HG03571 (cell line): ENCODE results near the gene CNTNAP1.
"Not testable (repeated sequence)": the region's sequence is repeated elsewhere in the genome, so short reads cannot be mapped to it uniquely, and the experiment has no call there.

Experiments used
- ATAC-seq: cut with Tn5 transposase; IDR thresholded peaks from one replicate; pipeline ENCODE4 v1.9.1; 2021; ENCODE audit not compliant: unreplicated experiment

CNTNAP1 gene

GRCh38 chr17:42681976-42682721, at the start of gene CNTNAP1:
Gene CNTNAP1 (plus strand): TSS chr17:42682531. CDS start chr17:42682830, 299 bp downstream.
- no peak for ATAC-seq

DNA sequence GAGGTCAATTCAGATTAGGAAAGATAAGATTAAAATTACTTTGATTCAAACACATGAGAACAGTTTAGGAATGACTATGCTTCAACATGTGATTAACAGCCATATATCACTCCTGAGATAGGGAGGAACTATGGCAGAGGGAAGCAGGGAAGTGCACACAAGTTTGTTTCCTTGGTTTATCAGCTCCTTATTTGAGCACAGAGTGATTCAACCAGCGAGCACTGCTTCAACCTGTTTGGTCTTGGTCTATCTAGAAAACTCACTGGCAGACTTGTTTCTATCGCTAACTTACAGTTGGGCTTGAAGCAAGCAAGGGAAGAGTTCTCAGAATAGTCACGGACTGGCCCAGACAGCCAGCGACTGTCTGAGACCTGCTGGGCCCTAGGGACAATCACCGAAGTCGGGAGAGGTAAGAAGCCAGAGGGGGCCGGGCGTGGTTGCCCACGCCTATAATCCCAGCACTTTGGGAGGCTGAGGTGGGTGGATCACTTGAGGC, 49.3 kb upstream of the CNTNAP1 start:
- no peak for ATAC-seq

GRCh38 chr17:42639525-42640113, 42.7 kb upstream of the CNTNAP1 start:
- no peak for ATAC-seq

- no peak for ATAC-seq
These were observed 42.2 kb upstream of the CNTNAP1 start for GRCh38 chr17:42640121-42640520.

- no peak for ATAC-seq
These were observed 40.0 kb upstream of the CNTNAP1 start for GRCh38 chr17:42642336-42642735.

DNA sequence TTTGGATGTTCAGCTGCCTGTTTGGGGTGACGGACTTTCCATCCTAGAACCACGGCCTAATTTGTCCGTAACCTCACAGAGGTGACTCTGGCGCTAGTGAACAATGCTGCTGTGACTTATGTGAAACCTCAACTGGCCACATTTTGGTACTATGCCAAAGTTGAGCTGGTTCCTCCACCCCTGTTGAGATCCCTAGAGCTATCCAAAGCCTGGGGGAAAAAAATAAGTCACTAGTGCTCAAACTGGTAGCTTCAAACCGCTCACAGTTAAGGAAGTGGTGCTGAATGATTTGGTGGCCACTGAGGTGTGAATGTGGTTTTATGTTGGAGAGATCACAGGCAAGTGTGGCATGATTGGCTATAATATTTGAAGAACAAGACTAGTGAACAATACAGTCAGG, 34.6 kb upstream of the CNTNAP1 start:
- ATAC-seq = no peak

DNA sequence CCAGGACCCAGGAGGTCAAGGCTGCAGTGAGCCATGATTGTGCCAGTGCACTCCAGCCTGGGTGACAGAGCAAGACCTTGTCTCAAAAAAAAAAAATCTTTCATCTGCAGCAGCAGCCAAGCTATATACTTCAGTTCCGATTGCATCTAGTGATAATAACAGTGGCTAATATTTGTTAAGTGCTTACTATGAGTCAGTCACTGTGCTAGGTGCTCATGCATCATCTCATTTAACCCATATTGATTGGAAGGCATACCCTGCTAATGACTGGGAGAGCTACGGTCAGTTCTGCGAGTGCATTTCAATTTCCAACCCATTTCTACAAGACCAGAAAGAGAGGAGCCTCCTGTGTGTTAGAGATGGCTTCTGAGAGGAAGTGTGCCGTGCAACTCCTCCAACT, 30.9 kb upstream of the CNTNAP1 start:
- ATAC-seq = no peak

GRCh38 chr17:42653179-42654124, 28.9 kb upstream of the CNTNAP1 start:
- ATAC-seq = no peak

GRCh38 chr17:42655528-42655927, 26.8 kb upstream of the CNTNAP1 start:
- ATAC-seq = no peak

- ATAC-seq = no peak
These were observed 24.3 kb upstream of the CNTNAP1 start for GRCh38 chr17:42657824-42658588.

DNA sequence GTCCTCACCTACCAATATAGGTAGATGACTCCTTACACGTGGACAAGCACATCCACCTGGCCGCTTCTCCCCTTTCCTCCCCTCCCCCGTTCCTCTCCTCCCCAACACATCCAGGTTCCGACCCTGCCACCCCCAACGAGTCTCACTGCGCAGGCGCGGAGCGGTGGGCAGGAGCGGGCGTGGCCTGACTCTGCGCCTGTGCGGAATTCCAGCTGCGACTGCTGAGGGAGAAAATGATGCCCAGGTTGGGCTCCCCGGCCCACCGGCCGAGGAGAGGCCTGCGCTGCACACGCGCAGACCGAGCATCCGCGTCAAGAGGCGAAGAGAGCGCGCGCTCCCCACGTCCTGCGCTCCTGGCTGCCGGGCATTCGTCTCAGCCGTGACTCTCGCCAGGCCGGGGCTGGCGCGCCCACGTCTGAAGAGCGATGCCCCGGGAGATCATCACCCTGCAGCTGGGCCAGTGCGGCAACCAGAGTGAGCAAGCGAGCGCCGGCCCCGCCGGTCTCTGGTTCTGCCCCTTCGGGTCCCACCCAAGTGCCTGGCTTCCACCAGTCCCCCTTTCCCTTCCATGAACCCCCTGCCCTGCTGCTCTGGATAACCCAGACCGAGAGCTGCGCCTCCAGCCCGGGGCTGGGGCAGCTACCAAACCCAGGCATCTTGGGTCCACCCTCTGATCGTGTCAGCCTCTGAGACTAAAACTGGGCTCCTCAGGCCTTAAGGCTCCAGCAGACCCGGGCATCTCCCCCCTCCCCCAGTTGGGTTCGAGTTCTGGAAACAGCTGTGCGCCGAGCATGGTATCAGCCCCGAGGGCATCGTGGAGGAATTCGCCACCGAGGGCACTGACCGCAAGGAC, 23.0 kb upstream of the CNTNAP1 start, which contains the start of gene TUBG2:
TUBG2 (plus strand) TSS at position 206 of the 853 bp plus-strand sequence; CDS start at position 426, 220 bp downstream.
- ATAC-seq = no peak

DNA sequence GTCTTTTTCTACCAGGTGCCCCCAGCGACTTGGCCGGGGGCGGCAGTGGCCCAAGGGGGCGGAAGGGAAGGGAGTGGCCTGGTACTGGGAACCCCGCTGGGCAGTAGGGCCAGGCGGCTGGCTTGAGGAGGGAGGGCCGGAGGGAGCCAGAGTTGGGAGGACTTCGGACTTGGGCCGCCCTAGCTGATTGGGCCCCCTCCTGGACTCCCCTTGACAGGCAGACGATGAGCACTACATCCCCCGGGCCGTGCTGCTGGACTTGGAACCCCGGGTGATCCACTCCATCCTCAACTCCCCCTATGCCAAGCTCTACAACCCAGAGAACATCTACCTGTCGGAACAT, 22.4 kb upstream of the CNTNAP1 start:
- ATAC-seq = not testable (repeated sequence)

DNA sequence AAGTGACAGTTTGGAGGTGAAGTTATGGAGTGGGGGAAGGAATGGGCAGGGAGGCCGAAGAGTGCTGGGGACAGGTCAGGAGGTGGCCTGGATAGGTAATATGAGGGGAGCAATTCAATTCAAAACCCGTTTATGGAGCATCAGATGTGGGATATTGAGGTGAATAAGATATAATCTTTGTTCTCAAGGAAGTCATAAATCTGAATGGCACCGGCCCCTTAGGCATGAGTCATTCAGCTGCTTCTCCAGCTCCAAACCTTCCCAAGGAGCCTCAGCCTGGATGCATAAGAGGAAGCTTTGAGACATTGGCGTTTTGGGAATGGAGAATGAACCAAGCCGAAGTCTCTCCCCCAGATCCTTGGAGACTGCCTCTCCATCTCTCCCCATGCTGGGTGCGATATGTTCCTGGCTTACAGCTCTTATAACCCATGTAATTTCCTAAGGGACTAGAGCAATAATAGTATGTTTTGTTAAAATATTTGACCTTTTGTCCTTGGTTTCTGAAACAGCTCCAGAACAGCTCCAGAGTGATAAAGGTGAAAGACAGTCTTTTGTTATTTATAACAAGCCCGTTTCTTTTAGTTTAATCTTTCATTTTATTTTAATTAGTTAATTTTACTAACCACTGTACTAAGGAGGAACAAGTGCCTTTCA, 21.5 kb upstream of the CNTNAP1 start:
- no peak for ATAC-seq

DNA sequence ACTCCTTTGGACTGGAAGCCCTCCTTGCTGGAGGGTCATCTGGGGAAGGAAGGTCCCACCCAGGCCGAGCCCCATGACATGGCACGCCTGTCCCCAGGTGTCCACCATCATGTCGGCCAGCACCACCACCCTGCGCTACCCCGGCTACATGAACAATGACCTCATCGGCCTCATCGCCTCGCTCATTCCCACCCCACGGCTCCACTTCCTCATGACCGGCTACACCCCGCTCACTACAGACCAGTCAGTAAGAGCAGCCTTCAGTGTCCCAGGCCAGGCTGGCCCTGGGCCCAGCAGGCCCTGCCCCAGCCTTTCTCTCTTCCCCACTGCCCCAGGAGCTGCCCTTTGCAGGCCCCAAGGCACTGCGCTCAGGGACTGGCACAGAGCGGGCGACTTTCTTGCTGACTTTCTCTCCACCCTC, 16.7 kb upstream of the CNTNAP1 start:
- ATAC-seq = no peak

- ATAC-seq = not testable (repeated sequence)
These were observed 16.2 kb upstream of the CNTNAP1 start for GRCh38 chr17:42666126-42666525.

GRCh38 chr17:42667088-42667951, 15.0 kb upstream of the CNTNAP1 start:
- no peak for ATAC-seq

DNA sequence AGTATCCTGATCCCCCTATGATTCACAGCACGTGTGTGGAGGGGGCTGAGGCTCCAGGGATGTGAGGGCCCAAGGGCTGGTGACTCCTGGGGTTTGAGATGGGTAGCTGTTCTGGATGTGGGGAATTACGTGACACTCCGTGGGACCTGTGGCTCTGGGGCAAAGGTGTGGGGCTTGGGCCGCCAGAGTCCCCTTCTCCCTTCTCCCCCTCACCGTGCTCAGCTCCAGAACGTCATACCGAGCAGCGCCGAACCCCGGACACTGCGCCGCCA, 12.7 kb upstream of the CNTNAP1 start:
- ATAC-seq = no peak

- no peak for ATAC-seq
These were observed 12.1 kb upstream of the CNTNAP1 start for GRCh38 chr17:42669977-42670788.
